Peyer's patch (tissue), 4 donors: ENCODE results near the gene KIF14. TPM values are rescaled to one million over a fixed set of nuclear protein-coding genes. Genes with fewer than 3 reads are reported as not detected.
"Not testable (repeated sequence)": the region's sequence is repeated elsewhere in the genome, so short reads cannot be mapped to it uniquely, and the experiment has no call there.

Experiments
- DNase-seq, 3 donors: peaks; one replicate each; pipeline ENCODE4 v3.0.0-alpha.2; 2017 to 2019
- H3K27ac ChIP-seq, 4 donors: fragments of 200-600 bp; sonication (generic); one replicate each; pipeline ENCODE4 v1.5.1; 2016 to 2019
- H3K27me3 ChIP-seq, 2 donors: fragments of 200-600 bp; sonication (generic); one replicate each; pipeline ENCODE4 v1.5.1; 2019
- H3K36me3 ChIP-seq, 3 donors: fragments of 200-600 bp; sonication (generic); one replicate each; pipeline ENCODE4 v1.5.1; 2016 to 2019
- H3K4me1 ChIP-seq, 4 donors: fragments of 200-600 bp; sonication (generic); one replicate each; pipeline ENCODE4 v1.5.1; 2016 to 2019
- H3K4me3 ChIP-seq, 4 donors: fragments of 200-600 bp; sonication (generic); 1 replicate in 3 of 4; 2 replicates in 1 of 4; pipeline ENCODE4 v1.5.1; 2016 to 2019; ENCODE audit warnings: mild to moderate bottlenecking in 1 of 4
- H3K9me3 ChIP-seq, 4 donors: fragments of 200-600 bp; sonication (generic); one replicate each; pipeline ENCODE4 v1.5.1; 2016 to 2019; ENCODE audit warnings: mild to moderate bottlenecking in 1 of 4
- CTCF ChIP-seq, 6 experiments: fragments of 450-650 bp in 4 of 6; fragments of 200-600 bp in 2 of 6; sonication (generic) in 1 of 6; IDR thresholded peaks; one replicate each; pipeline ENCODE4 v1.5.1; 2017 to 2019; ENCODE audit warnings: antibody characterized with exemption in 6 of 6, mild to moderate bottlenecking in 3 of 6, moderate library complexity in 1 of 6
- POLR2A ChIP-seq, 2 donors: fragments of 450-650 bp; IDR thresholded peaks; one replicate each; pipeline ENCODE4 v1.5.1; 2017; ENCODE audit warnings: antibody characterized with exemption in 2 of 2, mild to moderate bottlenecking in 2 of 2, moderate library complexity in 2 of 2
- total RNA-seq, 4 donors: library from RNA; depleted of rRNA; stranded (reverse); fragments of >200 nt; gene quantifications; one replicate each; pipeline ENCODE4 v1.1.0, GENCODE V29; 2016

KIF14 gene
- total RNA-seq, 4 donors from 2014 or later, result 0.85 to 2.5 (median 1.1) TPM

- Histone ChIP-seq H3K27ac (no peak overlapping the region), H3K9me3 (no peaks in the 10 kb centered on the region), H3K4me3 (no peak overlapping the region), H3K36me3 (no peaks in the 10 kb centered on the region), H3K4me1 (no peaks in the 10 kb centered on the region), H3K27me3 (no peaks in the 10 kb centered on the region)
- DNase-seq, result peak in 2 of 3 donors; percentile 45 to 50
- TF ChIP-seq POLR2A (IDR thresholded peaks at IDR 0.05) (no peak), CTCF (IDR thresholded peaks at IDR 0.05) (no peak)
Measured at GRCh38 chr1:200530623-200531261, 89.8 kb downstream of the KIF14 start.

GRCh38 chr1:200528858-200529606 is 91.5 kb downstream of the KIF14 start:
- H3K27ac ChIP-seq, result no peak overlapping the region
- DNase-seq, result no peak
- H3K36me3 ChIP-seq, result no peaks in the 10 kb centered on the region
- H3K27me3 ChIP-seq, result no peaks in the 10 kb centered on the region
- no peak overlapping the region for H3K4me3 ChIP-seq
- no peak for TF ChIP-seq CTCF (IDR thresholded peaks at IDR 0.05)
- H3K4me1 ChIP-seq, result no peaks in the 10 kb centered on the region
- no peaks in the 10 kb centered on the region for H3K9me3 ChIP-seq

GRCh38 chr1:200527670-200528069 is 92.9 kb downstream of the KIF14 start:
- no peaks in the 10 kb centered on the region for H3K36me3 ChIP-seq
- no peak for TF ChIP-seq POLR2A (IDR thresholded peaks at IDR 0.05)
- no peak for TF ChIP-seq CTCF (IDR thresholded peaks at IDR 0.05)
- no peaks in the 10 kb centered on the region for H3K9me3 ChIP-seq
- no peak overlapping the region for H3K4me3 ChIP-seq
- no peak for DNase-seq
- no peak overlapping the region for H3K27ac ChIP-seq
- no peaks in the 10 kb centered on the region for H3K4me1 ChIP-seq
- no peaks in the 10 kb centered on the region for H3K27me3 ChIP-seq

GRCh38 chr1:200526709-200527612 is 93.6 kb downstream of the KIF14 start:
- H3K9me3 ChIP-seq, result no peaks in the 10 kb centered on the region
- no peaks in the 10 kb centered on the region for H3K27me3 ChIP-seq
- no peak overlapping the region for H3K27ac ChIP-seq
- no peaks in the 10 kb centered on the region for H3K36me3 ChIP-seq
- no peak for TF ChIP-seq CTCF (IDR thresholded peaks at IDR 0.05)
- no peak for TF ChIP-seq POLR2A (IDR thresholded peaks at IDR 0.05)
- DNase-seq, result no peak
- H3K4me3 ChIP-seq, result no peak overlapping the region
- no peaks in the 10 kb centered on the region for H3K4me1 ChIP-seq

GRCh38 chr1:200525090-200525987 is 95.2 kb downstream of the KIF14 start:
- TF ChIP-seq CTCF (IDR thresholded peaks at IDR 0.05) (no peak), POLR2A (IDR thresholded peaks at IDR 0.05) (no peak)
- Histone ChIP-seq H3K27ac (no peak overlapping the region), H3K9me3 (no peaks in the 10 kb centered on the region), H3K36me3 (no peaks in the 10 kb centered on the region), H3K4me1 (no peaks in the 10 kb centered on the region), H3K27me3 (no peaks in the 10 kb centered on the region), H3K4me3 (no peak overlapping the region)
- DNase-seq, result no peak

GRCh38 chr1:200524551-200524950 is 96.0 kb downstream of the KIF14 start:
- H3K27ac ChIP-seq, H3K36me3 ChIP-seq, H3K27me3 ChIP-seq, H3K9me3 ChIP-seq, H3K4me3 ChIP-seq, H3K4me1 ChIP-seq, DNase-seq: not testable (repeated sequence)
